Memory B cell (primary cell): ENCODE data around the gene NR5A2.
"Not testable (repeated sequence)": the region's sequence is repeated elsewhere in the genome, so short reads cannot be mapped to it uniquely, and the experiment has no call there.

ENCODE experiments used
- ATAC-seq: fragments of 150-1000 bp; cut with Tn5 transposase; 2 replicates; pipeline ENCODE4 v1.10.0; 2021; ENCODE audit warnings: low read depth, mild to moderate bottlenecking, moderate library complexity
- DNase-seq, 2 donors: peaks; one replicate each; pipeline ENCODE4 v3.0.0; 2022; ENCODE audit warnings: low spot score in 2 of 2
- H3K27ac Mint-ChIP-seq: one replicate; pipeline ENCODE4 v1.8.0; 2022; ENCODE audit warnings: mild to moderate bottlenecking, moderate library complexity, mixed read lengths
- H3K27me3 Mint-ChIP-seq: one replicate; pipeline ENCODE4 v1.8.0; 2022; ENCODE audit warnings: mixed read lengths
- H3K36me3 Mint-ChIP-seq: one replicate; pipeline ENCODE4 v1.8.0; 2022; ENCODE audit warnings: mild to moderate bottlenecking, mixed read lengths
- H3K4me1 Mint-ChIP-seq: one replicate; pipeline ENCODE4 v1.8.0; 2022; ENCODE audit warnings: mixed read lengths
- H3K4me3 Mint-ChIP-seq: one replicate; pipeline ENCODE4 v1.8.0; 2022; ENCODE audit warnings: mild to moderate bottlenecking, moderate library complexity, mixed read lengths
- H3K9me3 Mint-ChIP-seq: one replicate; pipeline ENCODE4 v1.8.0; 2022; ENCODE audit warnings: mixed read lengths

Gene NR5A2

GRCh38 chr1:200181861-200182260 lies 154.4 kb downstream of the NR5A2 start:
- Mint-ChIP-seq H3K27me3 (peaks cover 13% of the 10 kb centered on the region), H3K4me1 (peaks cover 12% of the 10 kb centered on the region), H3K4me3 (no peak overlapping the region), H3K27ac (no peak overlapping the region), H3K36me3 (peaks cover 5% of the 10 kb centered on the region), H3K9me3 (peaks cover 3% of the 10 kb centered on the region)
- no peak for DNase-seq
- ATAC-seq: no peak

- peaks cover 12% of the 10 kb centered on the region for H3K4me1 Mint-ChIP-seq
- peaks cover 5% of the 10 kb centered on the region for H3K36me3 Mint-ChIP-seq
- no peak for ATAC-seq
- peaks cover 3% of the 10 kb centered on the region for H3K9me3 Mint-ChIP-seq
- no peak overlapping the region for H3K4me3 Mint-ChIP-seq
- DNase-seq: no peak
- H3K27ac Mint-ChIP-seq: no peak overlapping the region
- H3K27me3 Mint-ChIP-seq: peaks cover 13% of the 10 kb centered on the region
Observed at GRCh38 chr1:200182701-200183100, 155.2 kb downstream of the NR5A2 start.

- no peak for DNase-seq
- ATAC-seq: no peak
- Mint-ChIP-seq H3K36me3 (peaks cover 5% of the 10 kb centered on the region), H3K9me3 (peaks cover 3% of the 10 kb centered on the region), H3K4me3 (no peak overlapping the region), H3K27me3 (peaks cover 11% of the 10 kb centered on the region), H3K4me1 (peaks cover 12% of the 10 kb centered on the region), H3K27ac (no peak overlapping the region)
Observed at GRCh38 chr1:200183637-200184036, 156.1 kb downstream of the NR5A2 start.

GRCh38 chr1:200184196-200184595 lies 156.7 kb downstream of the NR5A2 start:
- no peak overlapping the region for H3K4me3 Mint-ChIP-seq
- ATAC-seq: no peak
- H3K27me3 Mint-ChIP-seq: peaks cover 11% of the 10 kb centered on the region
- peaks cover 12% of the 10 kb centered on the region for H3K4me1 Mint-ChIP-seq
- peaks cover 3% of the 10 kb centered on the region for H3K9me3 Mint-ChIP-seq
- H3K27ac Mint-ChIP-seq: no peak overlapping the region
- DNase-seq: no peak
- H3K36me3 Mint-ChIP-seq: peaks cover 5% of the 10 kb centered on the region

- H3K27ac Mint-ChIP-seq, H3K36me3 Mint-ChIP-seq, H3K9me3 Mint-ChIP-seq, H3K4me3 Mint-ChIP-seq, ATAC-seq, DNase-seq: not testable (repeated sequence)
- H3K4me1 Mint-ChIP-seq: peaks cover 12% of the 10 kb centered on the region
- H3K27me3 Mint-ChIP-seq: peaks cover 11% of the 10 kb centered on the region
Observed at GRCh38 chr1:200185191-200185590, 157.7 kb downstream of the NR5A2 start.

GRCh38 chr1:200187332-200187731 lies 159.8 kb downstream of the NR5A2 start:
- not testable (repeated sequence) for H3K27me3 Mint-ChIP-seq, H3K27ac Mint-ChIP-seq, DNase-seq, ATAC-seq, H3K4me3 Mint-ChIP-seq, H3K9me3 Mint-ChIP-seq, H3K36me3 Mint-ChIP-seq
- H3K4me1 Mint-ChIP-seq: peaks cover 12% of the 10 kb centered on the region

- ATAC-seq: no peak
Observed at GRCh38 chr1:200191993-200192392, 164.5 kb downstream of the NR5A2 start.

GRCh38 chr1:200194477-200194876 lies 167.0 kb downstream of the NR5A2 start:
- Mint-ChIP-seq H3K4me3 (no peak overlapping the region), H3K27ac (no peak overlapping the region), H3K36me3 (no peaks in the 10 kb centered on the region), H3K27me3 (peaks cover 7% of the 10 kb centered on the region), H3K9me3 (no peaks in the 10 kb centered on the region), H3K4me1 (peaks cover 3% of the 10 kb centered on the region)
- ATAC-seq: no peak
- no peak for DNase-seq

More at GRCh38 chr1:200191993-200192392, 164.5 kb downstream of the NR5A2 start:
- H3K4me1 Mint-ChIP-seq: no peaks in the 10 kb centered on the region
- H3K4me3 Mint-ChIP-seq: no peak overlapping the region
- no peak overlapping the region for H3K27ac Mint-ChIP-seq
- H3K9me3 Mint-ChIP-seq: no peaks in the 10 kb centered on the region
- peaks cover 3% of the 10 kb centered on the region for H3K27me3 Mint-ChIP-seq
- no peaks in the 10 kb centered on the region for H3K36me3 Mint-ChIP-seq
- DNase-seq: no peak

- Mint-ChIP-seq H3K9me3 (peaks cover 1% of the 10 kb centered on the region), H3K27me3 (peaks cover 9% of the 10 kb centered on the region), H3K4me1 (peaks cover 3% of the 10 kb centered on the region), H3K4me3 (no peak overlapping the region), H3K27ac (peak overlapping the region; percentile 6), H3K36me3 (no peaks in the 10 kb centered on the region)
- DNase-seq: no peak
- ATAC-seq: no peak
Observed at GRCh38 chr1:200198236-200198635, 170.7 kb downstream of the NR5A2 start.

- ATAC-seq (no peak), DNase-seq (no peak)
- Mint-ChIP-seq H3K4me3 (no peak overlapping the region), H3K27me3 (peaks cover 11% of the 10 kb centered on the region), H3K9me3 (peaks cover 1% of the 10 kb centered on the region), H3K27ac (no peak overlapping the region), H3K36me3 (no peaks in the 10 kb centered on the region), H3K4me1 (peaks cover 8% of the 10 kb centered on the region)
Observed at GRCh38 chr1:200205216-200205995, 177.9 kb downstream of the NR5A2 start.

GRCh38 chr1:200206340-200206739 lies 178.8 kb downstream of the NR5A2 start:
- H3K36me3 Mint-ChIP-seq: no peaks in the 10 kb centered on the region
- peaks cover 8% of the 10 kb centered on the region for H3K4me1 Mint-ChIP-seq
- no peak overlapping the region for H3K4me3 Mint-ChIP-seq
- peaks cover 11% of the 10 kb centered on the region for H3K27me3 Mint-ChIP-seq
- DNase-seq (no peak), ATAC-seq (no peak)
- H3K9me3 Mint-ChIP-seq: peaks cover 1% of the 10 kb centered on the region
- H3K27ac Mint-ChIP-seq: no peak overlapping the region

- no peaks in the 10 kb centered on the region for H3K36me3 Mint-ChIP-seq
- ATAC-seq: no peak
- H3K27me3 Mint-ChIP-seq: peaks cover 11% of the 10 kb centered on the region
- no peak for DNase-seq
- H3K27ac Mint-ChIP-seq: no peak overlapping the region
- H3K4me1 Mint-ChIP-seq: peaks cover 8% of the 10 kb centered on the region
- peaks cover 1% of the 10 kb centered on the region for H3K9me3 Mint-ChIP-seq
- H3K4me3 Mint-ChIP-seq: no peak overlapping the region
Observed at GRCh38 chr1:200206761-200207160, 179.3 kb downstream of the NR5A2 start.

GRCh38 chr1:200207711-200208126 lies 180.2 kb downstream of the NR5A2 start:
- DNase-seq (no peak), ATAC-seq (peak; percentile 87)
- Mint-ChIP-seq H3K36me3 (peaks cover 1% of the 10 kb centered on the region), H3K4me3 (no peak overlapping the region), H3K27ac (no peak overlapping the region), H3K9me3 (no peaks in the 10 kb centered on the region), H3K4me1 (peaks cover 10% of the 10 kb centered on the region), H3K27me3 (peaks cover 11% of the 10 kb centered on the region)

- Mint-ChIP-seq H3K9me3 (peaks cover 7% of the 10 kb centered on the region), H3K27me3 (peaks cover 14% of the 10 kb centered on the region), H3K27ac (no peak overlapping the region), H3K4me1 (peaks cover 4% of the 10 kb centered on the region), H3K36me3 (peaks cover 5% of the 10 kb centered on the region), H3K4me3 (no peak overlapping the region)
- no peak for DNase-seq
- ATAC-seq: no peak
Observed at GRCh38 chr1:200211157-200211556, 183.6 kb downstream of the NR5A2 start.

- H3K9me3 Mint-ChIP-seq: peaks cover 7% of the 10 kb centered on the region
- peaks cover 6% of the 10 kb centered on the region for H3K4me1 Mint-ChIP-seq
- no peak for ATAC-seq
- DNase-seq: no peak
- peaks cover 5% of the 10 kb centered on the region for H3K36me3 Mint-ChIP-seq
- no peak overlapping the region for H3K27ac Mint-ChIP-seq
- peaks cover 14% of the 10 kb centered on the region for H3K27me3 Mint-ChIP-seq
- no peak overlapping the region for H3K4me3 Mint-ChIP-seq
Observed at GRCh38 chr1:200213392-200213791, 185.9 kb downstream of the NR5A2 start.
